Measurements from ENCODE around the gene MAP3K5.

DNA sequence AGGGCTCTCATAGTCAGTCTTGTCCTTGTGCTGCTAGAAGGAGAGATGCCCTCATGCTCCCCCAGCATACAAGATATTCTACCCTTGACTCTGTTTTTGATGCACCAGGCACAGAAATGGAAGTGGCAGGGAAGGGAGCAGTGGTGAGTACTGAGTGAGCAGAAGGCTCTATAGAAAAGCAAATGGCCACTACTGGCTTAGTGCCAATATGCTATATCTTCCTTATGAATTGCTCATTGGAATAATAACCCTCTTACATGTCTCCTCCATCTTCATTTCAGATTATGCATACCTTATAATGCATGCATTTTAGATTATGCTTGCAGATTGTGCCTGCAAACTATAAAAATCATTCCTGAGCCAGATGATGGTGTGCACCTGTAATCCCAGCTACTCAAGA, 82.8 kb downstream of the MAP3K5 start:
- TF ChIP-seq POLR2A (IDR thresholded peaks at IDR 0.05) (no peak), POLR2AphosphoS5 (IDR thresholded peaks at IDR 0.05) (no peak), EP300 (IDR thresholded peaks at IDR 0.05; ENCODE audit: low read depth) (no peak)
- TF ChIP-seq, protein P1, sequence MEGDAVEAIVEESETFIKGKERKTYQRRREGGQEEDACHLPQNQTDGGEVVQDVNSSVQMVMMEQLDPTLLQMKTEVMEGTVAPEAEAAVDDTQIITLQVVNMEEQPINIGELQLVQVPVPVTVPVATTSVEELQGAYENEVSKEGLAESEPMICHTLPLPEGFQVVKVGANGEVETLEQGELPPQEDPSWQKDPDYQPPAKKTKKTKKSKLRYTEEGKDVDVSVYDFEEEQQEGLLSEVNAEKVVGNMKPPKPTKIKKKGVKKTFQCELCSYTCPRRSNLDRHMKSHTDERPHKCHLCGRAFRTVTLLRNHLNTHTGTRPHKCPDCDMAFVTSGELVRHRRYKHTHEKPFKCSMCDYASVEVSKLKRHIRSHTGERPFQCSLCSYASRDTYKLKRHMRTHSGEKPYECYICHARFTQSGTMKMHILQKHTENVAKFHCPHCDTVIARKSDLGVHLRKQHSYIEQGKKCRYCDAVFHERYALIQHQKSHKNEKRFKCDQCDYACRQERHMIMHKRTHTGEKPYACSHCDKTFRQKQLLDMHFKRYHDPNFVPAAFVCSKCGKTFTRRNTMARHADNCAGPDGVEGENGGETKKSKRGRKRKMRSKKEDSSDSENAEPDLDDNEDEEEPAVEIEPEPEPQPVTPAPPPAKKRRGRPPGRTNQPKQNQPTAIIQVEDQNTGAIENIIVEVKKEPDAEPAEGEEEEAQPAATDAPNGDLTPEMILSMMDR (IDR thresholded peaks at IDR 0.05): no peak
